Mesothelial cell of epicardium (in vitro differentiated cells): ENCODE measurements around the gene VMP1. TPM values are rescaled to one million over a fixed set of nuclear protein-coding genes. Genes with fewer than 3 reads are reported as not detected.
A peak's percentile ranks its signal among the peaks of the same experiment; 100 is the strongest.
"Not testable (repeated sequence)": the region's sequence is repeated elsewhere in the genome, so short reads cannot be mapped to it uniquely, and the experiment has no call there.

Experiments used
- DNase-seq, 2 experiments: peaks; one replicate each; pipeline ENCODE4 v3.0.0; 2021; ENCODE audit warnings: low spot score in 2 of 2; ENCODE audit not compliant: unreplicated experiment in 2 of 2
- H3K27ac Mint-ChIP-seq: 2 replicates; pipeline ENCODE4 v1.8.0; 2021; ENCODE audit warnings: mixed read lengths
- H3K27me3 Mint-ChIP-seq: 2 replicates; pipeline ENCODE4 v1.8.0; 2021; ENCODE audit warnings: low read depth, mixed read lengths
- H3K36me3 Mint-ChIP-seq: 2 replicates; pipeline ENCODE4 v1.8.0; 2021; ENCODE audit warnings: mixed read lengths
- H3K4me1 Mint-ChIP-seq: 2 replicates; pipeline ENCODE4 v1.8.0; 2021; ENCODE audit warnings: mixed read lengths
- H3K4me3 Mint-ChIP-seq: 2 replicates; pipeline ENCODE4 v1.8.0; 2021; ENCODE audit warnings: mild to moderate bottlenecking, moderate library complexity, mixed read lengths
- H3K9me3 Mint-ChIP-seq: 2 replicates; pipeline ENCODE4 v1.8.0; 2021; ENCODE audit warnings: mixed read lengths
- total RNA-seq: library from RNA; stranded (reverse); gene quantifications from 3 replicates; pipeline ENCODE4 v1.2.1, GENCODE V29; 2021
- TF ChIP-seq, protein P1 (sequence below): fragments of 200-600 bp; sonication (generic); IDR thresholded peaks from one replicate; pipeline ENCODE4 v1.5.0; 2021; ENCODE audit warnings: antibody characterized with exemption; ENCODE audit not compliant: unreplicated experiment

The VMP1 gene
- total RNA-seq, 1 donor from 2014 or later = 208 TPM

- no peak for DNase-seq
- peak overlapping the region; percentile 58 for H3K4me3 Mint-ChIP-seq
Observed at GRCh38 chr17:59804901-59805465, 97.5 kb downstream of the VMP1 start.

DNA sequence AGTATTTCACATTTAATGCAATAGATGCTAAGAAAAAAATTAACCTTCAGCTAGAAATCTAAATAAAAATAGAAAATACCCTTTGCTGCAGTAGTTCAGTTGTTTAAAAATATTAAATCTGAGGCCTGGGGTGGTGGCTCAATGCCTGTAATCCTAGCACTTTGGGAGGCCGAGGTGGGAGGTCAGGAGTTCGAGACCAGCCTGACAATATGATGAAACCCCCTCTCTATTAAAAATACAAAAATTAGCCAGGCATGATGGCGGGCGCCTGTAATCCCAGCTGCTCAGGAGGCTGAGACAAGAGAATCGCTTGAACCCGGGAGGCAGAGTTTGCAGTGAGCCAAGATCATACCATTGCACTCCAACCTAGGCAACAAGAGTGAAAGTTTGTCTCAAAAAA lies 98.9 kb downstream of the VMP1 start:
- H3K27me3 Mint-ChIP-seq, DNase-seq, H3K4me3 Mint-ChIP-seq, H3K36me3 Mint-ChIP-seq, H3K27ac Mint-ChIP-seq, H3K9me3 Mint-ChIP-seq: not testable (repeated sequence)
- peaks cover 24% of the 10 kb centered on the region for H3K4me1 Mint-ChIP-seq

More at GRCh38 chr17:59804901-59805465, 97.5 kb downstream of the VMP1 start:
- Mint-ChIP-seq H3K27ac (peak overlapping the region; percentile 95), H3K36me3 (peaks cover 2% of the 10 kb centered on the region), H3K9me3 (no peaks in the 10 kb centered on the region), H3K4me1 (peaks cover 19% of the 10 kb centered on the region), H3K27me3 (no peaks in the 10 kb centered on the region)
- TF ChIP-seq, protein P1, sequence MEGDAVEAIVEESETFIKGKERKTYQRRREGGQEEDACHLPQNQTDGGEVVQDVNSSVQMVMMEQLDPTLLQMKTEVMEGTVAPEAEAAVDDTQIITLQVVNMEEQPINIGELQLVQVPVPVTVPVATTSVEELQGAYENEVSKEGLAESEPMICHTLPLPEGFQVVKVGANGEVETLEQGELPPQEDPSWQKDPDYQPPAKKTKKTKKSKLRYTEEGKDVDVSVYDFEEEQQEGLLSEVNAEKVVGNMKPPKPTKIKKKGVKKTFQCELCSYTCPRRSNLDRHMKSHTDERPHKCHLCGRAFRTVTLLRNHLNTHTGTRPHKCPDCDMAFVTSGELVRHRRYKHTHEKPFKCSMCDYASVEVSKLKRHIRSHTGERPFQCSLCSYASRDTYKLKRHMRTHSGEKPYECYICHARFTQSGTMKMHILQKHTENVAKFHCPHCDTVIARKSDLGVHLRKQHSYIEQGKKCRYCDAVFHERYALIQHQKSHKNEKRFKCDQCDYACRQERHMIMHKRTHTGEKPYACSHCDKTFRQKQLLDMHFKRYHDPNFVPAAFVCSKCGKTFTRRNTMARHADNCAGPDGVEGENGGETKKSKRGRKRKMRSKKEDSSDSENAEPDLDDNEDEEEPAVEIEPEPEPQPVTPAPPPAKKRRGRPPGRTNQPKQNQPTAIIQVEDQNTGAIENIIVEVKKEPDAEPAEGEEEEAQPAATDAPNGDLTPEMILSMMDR = no peak

GRCh38 chr17:59807892-59808509 lies 100.5 kb downstream of the VMP1 start:
- DNase-seq = no peak
- no peak overlapping the region for H3K4me3 Mint-ChIP-seq
- H3K27ac Mint-ChIP-seq = peak overlapping the region; percentile 47
- peaks cover 10% of the 10 kb centered on the region for H3K36me3 Mint-ChIP-seq
- no peaks in the 10 kb centered on the region for H3K27me3 Mint-ChIP-seq
- TF ChIP-seq, protein P1 = no peak
- peaks cover 24% of the 10 kb centered on the region for H3K4me1 Mint-ChIP-seq
- no peaks in the 10 kb centered on the region for H3K9me3 Mint-ChIP-seq

- no peaks in the 10 kb centered on the region for H3K9me3 Mint-ChIP-seq
- H3K36me3 Mint-ChIP-seq = peaks cover 11% of the 10 kb centered on the region
- peak overlapping the region; percentile 59 for H3K27ac Mint-ChIP-seq
- TF ChIP-seq, protein P1 = no peak
- peaks cover 12% of the 10 kb centered on the region for H3K4me1 Mint-ChIP-seq
- no peaks in the 10 kb centered on the region for H3K27me3 Mint-ChIP-seq
- DNase-seq = no peak
- H3K4me3 Mint-ChIP-seq = no peak overlapping the region
Observed at GRCh38 chr17:59810894-59811153, 103.4 kb downstream of the VMP1 start.

DNA sequence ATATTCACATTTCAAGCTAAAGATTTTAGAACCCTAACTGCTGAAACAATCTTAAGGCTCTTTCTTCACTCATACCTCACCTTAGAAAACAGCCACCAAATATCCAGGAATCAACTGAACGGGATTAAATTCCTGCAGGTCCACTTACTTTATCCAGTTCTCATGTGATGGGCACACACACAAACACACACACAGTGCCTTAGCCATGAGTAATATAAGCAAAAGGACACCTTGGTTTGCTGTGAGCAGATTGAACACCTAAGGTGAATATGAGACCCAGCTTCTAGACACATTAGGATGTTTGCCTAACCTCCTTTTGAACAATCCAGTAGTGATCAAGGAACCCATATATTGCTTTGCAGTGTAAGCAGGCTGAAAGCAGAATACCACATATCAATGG lies 103.8 kb downstream of the VMP1 start:
- Mint-ChIP-seq H3K27ac (peak overlapping the region; percentile 59), H3K4me3 (no peak overlapping the region), H3K9me3 (no peaks in the 10 kb centered on the region), H3K27me3 (no peaks in the 10 kb centered on the region), H3K36me3 (peaks cover 11% of the 10 kb centered on the region), H3K4me1 (peaks cover 12% of the 10 kb centered on the region)
- TF ChIP-seq, protein P1 = no peak
- DNase-seq = no peak

DNA sequence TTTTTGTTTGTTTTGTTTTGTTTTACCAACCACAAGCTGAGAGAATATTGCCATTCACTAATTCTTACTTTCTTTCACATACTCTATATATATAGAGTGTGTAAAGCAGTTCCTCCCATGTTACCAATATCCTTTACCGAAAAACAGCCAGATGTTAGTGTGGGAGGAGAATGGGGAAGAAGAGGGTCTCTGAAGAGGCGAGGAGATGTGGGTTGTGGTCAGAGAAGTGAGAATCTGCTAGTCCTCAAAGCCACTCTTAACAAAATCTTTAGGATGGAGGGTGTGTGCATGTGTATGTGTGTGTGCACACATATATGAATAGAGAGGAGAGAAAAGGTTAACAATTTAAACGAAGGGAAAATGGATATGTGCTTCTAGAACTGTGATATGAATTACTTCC lies 104.7 kb downstream of the VMP1 start:
- no peaks in the 10 kb centered on the region for H3K9me3 Mint-ChIP-seq
- H3K36me3 Mint-ChIP-seq = peaks cover 11% of the 10 kb centered on the region
- peaks cover 12% of the 10 kb centered on the region for H3K4me1 Mint-ChIP-seq
- H3K27me3 Mint-ChIP-seq = no peaks in the 10 kb centered on the region
- H3K27ac Mint-ChIP-seq = peak overlapping the region; percentile 22
- DNase-seq = no peak
- TF ChIP-seq, protein P1 = no peak
- H3K4me3 Mint-ChIP-seq = no peak overlapping the region
